GM21515 (cell line): ENCODE results near the gene GRIK4.

ENCODE experiments used
- ATAC-seq: cut with Tn5 transposase; IDR thresholded peaks from one replicate; pipeline ENCODE4 v1.9.1; 2021; ENCODE audit not compliant: unreplicated experiment

GRIK4 gene

DNA sequence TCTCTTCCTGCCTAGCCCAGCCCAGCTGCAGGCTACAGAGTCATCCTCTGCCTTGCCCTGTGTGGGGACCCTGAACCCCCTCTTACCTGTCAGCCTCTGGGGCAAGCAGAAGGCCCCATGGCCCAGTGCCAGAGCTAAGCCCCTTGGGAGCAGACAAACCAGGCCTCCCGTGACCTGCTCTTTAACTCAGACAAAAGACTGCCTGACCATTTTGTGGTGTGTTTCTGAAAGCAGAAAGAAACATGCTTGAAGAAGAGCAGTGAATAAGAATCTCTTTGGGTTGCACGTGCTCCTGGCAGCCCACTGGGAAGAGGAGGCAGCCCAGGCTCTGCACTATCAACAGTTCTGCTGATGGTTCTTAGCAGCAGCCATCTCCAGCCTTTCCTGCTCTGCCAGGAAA lies 118.6 kb downstream of the GRIK4 start:
- ATAC-seq = no peak

DNA sequence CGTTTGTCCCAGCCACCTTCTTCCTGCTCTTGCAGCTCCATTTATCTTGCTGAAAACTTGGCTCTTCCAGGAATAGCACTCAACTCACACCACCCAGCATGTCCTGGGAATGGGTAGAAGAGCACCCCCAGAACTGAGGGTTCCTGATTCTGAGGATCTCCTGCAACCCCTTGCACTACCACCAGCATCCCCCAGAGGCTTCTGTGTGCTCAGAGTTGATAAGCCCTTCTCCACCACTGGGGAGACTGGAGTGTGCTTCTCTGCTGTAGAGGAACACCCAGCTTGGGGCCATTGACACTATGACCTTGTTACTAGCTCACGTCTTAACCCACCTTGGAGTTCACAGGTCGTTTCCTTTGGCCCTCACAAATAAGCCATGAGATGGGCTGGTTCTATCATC lies 121.0 kb downstream of the GRIK4 start:
- no peak for ATAC-seq

DNA sequence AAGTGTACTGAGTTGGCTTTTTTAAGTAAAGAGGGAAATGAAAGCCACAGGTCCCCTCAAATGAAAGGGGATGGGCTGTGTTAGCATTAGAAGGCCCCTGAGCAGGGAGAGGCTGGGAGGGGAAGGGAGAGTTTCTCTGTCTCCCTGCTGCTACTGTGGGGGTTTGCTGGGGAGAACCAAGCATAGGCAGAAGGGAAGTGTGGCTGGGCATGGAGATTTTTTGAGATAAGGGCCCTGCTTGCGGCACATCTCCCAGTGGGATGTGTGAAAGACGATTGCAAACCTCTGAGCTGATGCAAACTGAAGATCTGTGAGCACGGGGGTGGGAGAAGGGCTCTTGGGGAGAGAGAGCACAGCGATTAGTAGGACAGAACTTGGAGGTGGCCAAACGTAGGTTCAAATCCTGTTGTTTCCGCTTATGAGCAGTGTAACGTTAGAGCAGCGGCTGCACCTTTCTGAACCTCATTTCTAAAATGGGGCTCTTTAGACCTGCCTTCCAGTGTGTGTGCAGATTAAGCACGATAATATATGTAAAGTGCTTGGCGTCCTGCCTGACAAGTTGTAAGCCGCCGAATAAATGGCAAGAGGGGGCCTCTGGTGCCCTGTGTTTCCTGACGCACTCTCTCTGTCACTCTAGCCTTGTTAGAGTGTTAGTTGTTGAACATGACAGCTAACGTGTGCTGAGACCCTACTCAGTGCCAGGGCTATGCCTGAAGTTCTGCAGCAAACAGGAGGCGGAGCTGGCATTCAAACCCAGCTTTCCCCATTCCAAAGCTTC lies 122.3 kb downstream of the GRIK4 start:
- ATAC-seq = no peak

DNA sequence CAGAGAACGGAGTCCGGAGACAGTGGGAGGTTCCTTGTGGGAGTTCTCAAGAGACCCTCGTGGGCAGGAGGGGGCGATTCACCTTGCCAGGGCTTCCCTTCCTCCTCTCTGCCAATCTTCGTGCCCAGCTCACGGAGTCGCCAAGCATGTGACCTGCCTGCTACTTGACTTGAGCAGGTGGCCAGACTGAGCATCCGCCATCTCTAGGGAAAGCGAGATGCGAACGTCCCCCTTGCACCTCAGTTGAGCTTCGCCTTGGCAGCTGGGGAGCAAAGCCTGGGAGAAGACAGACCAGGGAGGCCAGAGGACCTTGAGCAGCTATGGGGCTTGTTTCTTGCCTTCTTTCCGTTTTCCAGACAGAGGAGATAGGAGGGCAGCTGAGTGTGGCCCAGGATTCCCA lies 123.2 kb downstream of the GRIK4 start:
- no peak for ATAC-seq

DNA sequence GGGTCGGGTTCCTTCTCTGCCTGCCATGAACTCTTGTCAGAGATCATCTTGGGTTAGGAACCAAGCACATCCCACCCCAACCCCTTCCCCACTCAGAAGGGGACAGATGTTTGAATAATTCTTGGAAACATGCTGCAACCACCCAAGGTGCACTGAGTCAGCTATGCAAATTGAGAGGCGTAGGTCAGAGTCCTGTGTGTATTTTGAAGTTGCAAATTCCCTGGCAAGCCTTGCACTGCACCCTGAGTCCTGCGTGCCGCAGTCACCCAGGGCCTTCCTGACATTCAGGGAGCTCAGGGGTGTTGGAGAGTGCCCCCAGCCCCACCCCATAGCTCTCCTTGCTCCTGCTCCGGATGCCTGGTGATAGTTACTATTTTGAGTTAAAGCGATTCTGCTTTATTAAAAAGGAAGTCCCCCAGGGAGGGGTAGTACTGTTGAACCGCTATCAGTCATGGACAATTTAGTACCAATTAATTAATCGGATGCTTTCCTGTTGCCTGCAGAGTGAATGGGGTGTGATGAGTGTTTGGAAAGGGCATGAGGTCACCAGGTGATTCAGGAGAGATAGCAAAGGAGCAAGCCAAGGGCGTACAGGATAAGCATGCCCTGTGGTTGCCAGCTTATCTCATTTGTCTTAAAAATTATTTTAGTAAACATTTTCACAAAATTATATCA lies 123.7 kb downstream of the GRIK4 start:
- ATAC-seq = no peak

DNA sequence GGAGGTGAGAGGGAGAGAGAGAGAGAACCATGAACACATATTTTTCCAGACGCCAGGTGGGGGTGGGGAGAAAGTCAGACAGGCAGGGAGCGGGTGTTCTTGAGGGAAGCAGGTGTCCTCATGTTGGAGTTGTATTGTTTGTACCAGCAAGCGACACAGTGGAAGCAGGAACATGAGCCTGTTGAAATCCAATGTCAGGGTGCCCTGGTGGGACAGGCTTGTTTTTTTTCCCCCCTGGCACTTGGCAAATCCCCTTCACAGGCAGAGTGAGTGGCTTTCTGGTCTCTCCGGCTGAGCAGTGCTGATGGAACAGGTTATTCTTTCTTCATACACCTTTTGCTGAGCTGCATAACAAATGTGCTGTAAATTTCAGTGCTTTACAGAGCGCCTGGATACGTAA lies 125.6 kb downstream of the GRIK4 start:
- no peak for ATAC-seq

DNA sequence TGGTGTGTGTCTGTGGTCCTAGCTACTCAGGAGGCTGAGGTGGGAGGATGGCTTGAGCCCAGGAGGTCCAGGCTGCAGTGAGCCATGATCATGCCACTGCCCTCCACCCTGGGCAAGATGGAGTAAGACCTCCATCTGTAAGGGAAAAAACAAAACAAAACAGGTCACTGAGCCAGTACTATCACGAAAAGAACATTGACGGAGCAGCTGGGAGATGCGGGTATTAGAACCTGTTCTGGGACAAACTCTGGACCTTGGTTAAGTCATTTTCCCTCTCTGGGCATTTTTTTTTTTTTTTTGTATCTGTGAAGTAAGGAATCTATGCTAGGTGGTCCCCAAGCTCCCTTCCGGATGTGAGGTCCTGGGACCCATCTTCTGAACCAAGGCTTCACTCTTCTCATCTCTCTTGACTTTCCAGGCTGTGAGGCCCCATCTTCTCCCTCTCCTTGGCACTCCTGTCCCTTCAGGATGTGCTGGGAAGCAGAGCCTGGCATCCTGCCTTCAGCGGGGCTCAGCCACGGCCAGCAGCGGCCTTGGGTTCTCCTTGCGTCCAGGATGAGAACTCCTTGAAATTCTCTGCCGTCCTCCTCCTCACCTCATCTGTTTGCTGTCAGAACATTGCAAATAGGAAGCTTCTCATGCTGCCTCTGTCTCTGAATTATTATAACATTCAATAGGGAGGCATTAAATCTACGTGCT lies 130.8 kb downstream of the GRIK4 start:
- no peak for ATAC-seq

DNA sequence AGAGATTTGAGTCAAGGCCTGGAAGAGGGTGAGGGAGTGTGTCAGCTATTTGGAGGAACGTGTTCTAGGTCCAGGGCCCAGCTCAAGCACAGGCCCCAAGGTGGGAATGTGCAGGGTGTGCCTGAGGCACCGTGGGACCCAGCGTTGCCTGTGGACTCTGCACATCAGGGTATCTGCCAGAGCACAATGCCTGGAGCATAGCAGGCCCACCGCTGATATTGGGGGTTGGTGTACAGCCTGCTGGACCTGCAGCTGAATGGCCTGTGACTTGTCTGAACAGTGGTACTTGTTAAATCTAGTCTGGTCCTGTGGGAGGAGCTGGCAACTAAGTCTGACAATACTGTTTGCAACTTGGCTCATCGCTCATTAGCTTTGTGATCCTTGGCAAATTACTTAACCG lies 131.7 kb downstream of the GRIK4 start:
- ATAC-seq = no peak

DNA sequence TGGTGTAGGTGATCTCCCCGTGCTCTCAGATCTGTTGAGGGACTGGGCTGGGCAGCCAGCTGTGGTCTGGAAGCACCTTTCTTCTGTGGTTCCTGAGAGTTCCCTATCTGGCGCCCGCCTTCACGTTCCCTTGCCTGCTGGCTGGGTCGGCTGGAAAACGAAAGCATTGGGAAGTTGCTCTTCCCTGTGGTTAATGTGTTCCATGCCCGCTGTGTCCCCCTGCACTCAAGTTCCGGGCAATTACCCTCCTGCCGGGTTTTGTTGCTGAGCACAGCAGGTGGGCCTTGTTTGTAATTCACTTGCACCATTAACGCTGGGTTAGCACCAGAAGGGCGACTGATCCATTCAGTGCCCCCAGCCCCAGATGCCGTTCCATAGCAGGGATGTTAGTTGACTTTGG lies 134.1 kb downstream of the GRIK4 start:
- ATAC-seq = no peak

DNA sequence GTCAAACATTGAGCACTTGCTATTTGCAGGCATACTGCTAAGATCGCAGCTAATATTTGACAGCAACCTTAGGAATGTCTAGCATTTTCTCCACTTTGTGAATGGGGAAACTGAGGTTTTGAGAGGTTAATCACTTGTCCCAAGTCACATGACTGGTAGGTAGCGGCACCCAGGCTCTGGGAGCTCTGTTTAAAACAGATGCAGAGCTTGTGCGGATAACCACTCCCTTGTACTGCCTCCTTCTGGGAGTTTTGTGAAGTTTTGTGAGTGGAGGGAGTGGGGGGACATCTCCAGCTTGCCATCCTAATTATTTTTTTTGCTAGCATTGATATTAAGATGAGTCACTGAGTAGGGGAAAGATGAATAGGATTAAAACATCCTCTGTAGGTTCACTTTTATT lies 134.7 kb downstream of the GRIK4 start:
- no peak for ATAC-seq

DNA sequence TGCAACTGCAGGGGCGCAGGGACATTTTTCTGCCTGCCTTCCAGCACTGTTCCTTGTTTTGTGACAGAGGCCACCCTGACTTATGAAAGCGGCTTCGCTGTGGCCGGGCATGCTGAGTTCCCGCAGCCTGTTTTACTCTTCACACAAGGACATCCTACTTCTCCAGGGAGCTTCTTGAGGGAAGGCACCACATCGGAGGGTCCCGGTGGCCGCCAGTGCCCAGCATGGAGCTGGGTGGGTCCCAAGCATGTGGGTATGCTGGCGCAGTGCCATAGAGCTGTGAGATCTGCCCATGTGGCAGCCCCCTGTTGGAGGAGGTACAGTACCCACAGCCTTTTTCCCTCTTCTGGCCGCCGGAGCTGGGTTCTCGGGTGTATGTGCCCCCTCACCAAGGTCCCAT lies 136.1 kb downstream of the GRIK4 start:
- no peak for ATAC-seq

DNA sequence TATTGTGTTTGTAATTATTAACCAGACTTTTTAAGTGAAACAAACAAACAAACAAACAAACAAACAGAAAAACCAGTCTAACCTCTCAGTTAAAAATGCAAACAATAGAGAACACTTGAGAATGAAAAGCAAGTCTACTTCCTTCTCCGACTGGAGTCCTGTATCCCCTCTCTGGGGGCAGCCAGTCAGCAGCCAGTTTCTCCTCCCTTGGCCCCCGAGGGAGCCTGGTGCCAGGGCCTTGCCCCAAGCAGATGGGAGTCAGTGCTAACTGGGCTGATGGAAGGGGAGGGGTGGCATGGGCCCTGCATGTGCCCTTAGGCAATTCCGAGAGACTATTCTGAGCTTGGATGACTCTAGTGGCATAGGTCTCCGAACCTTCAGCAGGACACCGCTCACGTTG lies 137.2 kb downstream of the GRIK4 start:
- ATAC-seq = no peak

DNA sequence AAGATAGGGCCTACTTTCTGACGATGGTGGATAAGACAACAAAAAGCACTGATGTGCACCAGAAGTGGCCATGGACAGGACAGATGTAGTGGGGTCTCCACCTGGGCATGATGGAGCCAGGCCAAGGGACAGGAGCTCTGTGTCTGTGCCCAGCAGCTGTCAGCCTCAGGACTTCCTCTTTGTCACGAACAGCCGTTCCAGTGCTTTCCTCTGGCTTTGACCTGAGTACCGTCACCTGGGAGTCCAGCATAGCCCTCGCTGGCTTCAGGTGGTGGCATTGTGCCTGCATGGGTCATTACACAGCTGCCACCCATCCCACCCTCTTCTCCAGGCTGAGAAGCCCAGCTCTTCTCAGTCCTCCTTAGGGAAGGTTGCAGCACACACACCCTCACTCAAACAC lies 137.8 kb downstream of the GRIK4 start:
- ATAC-seq = no peak

DNA sequence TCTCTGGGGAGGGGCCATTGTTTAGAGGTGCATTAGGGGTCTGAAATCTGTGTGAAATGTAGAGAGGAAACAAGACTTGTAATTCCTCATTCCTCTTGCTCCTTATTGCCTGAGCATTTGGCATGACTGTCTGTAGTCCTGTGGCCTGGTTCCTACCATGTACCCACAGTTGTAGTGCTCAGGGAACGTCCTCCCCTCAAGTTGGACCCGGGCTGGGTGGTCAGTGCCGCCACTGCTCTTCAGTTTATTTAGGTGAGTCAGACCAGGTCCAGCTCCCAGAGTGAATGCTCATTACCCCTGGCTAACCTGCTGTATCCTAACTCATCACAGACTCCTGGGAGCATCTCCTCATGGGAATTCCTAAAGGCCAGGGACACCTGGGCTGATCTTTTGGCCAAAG lies 139.8 kb downstream of the GRIK4 start:
- no peak for ATAC-seq

DNA sequence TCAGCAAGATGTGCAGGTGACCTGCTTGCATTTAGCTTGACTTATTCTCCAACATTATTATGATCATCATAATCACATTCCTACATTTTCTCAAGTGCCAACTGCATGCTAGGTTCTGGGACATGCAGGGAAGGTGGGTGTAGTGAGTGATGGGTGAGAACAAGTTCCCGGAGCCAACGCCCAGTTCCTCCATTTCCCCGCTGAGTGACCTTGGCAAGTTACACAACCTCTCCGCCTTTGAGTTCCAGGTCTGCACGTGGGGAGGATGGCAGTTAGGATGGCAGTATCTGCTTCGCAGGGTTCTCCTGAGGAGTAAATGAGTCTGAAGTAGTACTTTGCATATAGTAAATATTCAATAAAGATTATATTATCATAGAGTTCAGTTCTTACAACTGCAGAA lies 140.3 kb downstream of the GRIK4 start:
- ATAC-seq = no peak

DNA sequence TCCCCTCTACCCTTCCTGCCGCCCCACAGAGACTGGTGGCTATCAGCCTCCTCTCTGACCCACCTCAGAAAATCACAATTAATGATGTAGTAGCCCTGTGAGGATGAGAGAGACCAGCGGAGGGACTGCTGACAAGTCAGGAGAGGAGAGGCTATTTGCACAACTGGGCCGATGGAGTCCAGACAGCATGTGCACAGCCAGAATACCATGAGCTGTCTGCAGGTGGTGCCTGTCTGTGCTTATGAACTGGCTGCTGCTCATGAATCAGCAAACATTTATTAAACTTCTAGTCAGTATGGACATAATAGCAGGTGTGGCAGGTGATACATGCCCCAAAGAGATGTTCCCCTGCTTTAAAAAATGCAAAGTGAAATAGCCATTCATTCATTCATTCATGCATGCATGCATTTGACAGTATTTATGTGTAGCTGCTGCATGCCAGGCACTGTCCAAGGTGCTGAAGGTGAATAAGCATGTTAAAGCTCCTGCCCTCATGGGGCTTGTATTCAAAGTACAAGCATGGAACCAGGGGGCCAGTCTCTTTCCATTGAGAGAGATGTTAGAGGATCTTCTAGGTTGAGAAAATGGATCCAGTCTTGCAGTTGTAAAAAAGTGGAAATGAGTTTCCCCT lies 141.3 kb downstream of the GRIK4 start:
- no peak for ATAC-seq

DNA sequence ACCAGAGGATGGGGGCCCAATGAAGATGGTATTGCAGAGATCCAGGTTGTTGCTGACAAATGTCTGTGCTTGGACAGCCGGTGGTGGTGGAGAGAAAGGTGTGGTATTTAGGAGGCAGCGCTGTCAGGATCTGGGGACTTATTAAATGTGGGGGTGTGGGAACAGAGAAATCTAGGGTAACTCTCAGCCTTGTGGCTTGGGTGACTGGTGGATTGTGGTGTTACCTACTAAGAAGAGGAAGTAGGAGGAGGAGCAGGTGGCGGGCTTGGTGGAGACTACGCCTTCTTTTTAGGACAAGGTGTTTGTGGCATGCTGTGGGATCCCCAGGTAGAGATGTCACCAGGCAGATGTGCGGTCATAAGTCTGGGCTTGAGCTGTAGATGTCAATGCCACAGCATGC lies 144.0 kb downstream of the GRIK4 start:
- ATAC-seq = no peak

DNA sequence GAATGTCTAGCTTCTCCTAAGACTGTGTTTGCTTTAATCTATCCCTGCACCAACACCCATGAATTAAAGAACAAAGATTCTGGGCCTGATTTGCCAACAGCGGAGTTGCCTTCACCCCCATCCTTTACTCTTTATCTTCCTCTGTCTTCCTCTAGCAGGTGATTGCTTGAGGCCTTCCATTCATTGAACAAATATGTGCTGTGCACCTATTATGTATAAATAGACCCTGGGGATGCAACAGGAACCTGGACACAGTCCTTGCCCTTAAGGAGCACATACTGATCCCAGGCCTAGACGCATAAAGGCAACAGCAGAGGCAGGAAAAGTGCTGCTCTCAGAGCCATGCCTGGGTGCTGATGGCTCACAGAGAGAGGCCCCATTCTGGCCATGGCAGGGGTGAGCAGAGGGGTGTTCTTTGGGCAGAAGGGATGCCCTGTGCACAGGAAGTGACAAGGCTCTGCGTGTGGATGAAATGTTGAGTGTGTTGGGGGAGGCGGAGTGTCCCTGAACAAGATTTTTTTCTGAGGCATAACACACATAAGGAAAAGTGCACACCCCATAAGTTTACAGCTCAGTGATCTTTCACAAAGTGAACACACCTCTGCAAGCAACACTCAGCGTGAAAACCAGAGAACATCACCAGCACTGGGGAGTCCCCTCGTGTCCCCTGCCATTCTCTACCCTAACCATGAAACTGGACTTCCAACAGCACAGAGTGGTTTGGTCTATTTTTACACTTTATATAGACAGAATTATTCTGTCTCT lies 145.9 kb downstream of the GRIK4 start:
- peak; percentile 48 for ATAC-seq

DNA sequence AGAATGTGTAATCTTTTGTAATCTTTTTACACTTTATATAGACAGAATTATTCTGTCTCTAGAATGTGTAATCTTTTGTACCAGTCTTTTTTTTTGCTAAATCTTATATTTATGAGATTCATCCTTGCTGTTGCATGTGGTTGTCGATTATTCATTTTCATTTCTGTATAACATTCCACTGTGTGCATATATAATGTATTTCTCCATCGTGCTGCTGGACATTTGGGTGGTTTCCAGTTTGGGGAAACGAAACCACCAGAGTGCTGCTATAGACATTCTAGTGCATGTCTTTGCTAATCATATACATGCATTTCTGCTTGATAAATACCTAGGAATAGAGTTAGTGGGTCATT lies 146.5 kb downstream of the GRIK4 start:
- no peak for ATAC-seq

DNA sequence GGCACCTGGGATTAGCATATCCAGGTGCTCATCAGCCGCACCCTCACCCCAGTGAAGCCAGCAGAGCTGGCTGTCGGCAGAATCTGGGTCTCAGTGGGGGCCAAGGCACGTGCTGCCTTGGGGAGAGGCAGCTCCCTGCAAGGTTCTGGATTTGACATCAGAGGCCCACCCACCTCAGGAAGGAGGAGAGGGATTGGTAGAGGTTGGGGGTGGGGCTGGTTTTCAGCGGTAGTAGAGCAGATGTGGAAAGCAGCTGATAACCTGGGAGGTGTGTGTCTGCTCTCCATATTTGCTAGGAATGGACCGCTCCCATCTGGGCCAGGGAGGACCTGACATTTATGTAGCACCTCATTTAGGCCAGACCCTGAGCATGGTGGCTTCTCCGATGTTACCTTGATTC lies 147.5 kb downstream of the GRIK4 start:
- no peak for ATAC-seq

DNA sequence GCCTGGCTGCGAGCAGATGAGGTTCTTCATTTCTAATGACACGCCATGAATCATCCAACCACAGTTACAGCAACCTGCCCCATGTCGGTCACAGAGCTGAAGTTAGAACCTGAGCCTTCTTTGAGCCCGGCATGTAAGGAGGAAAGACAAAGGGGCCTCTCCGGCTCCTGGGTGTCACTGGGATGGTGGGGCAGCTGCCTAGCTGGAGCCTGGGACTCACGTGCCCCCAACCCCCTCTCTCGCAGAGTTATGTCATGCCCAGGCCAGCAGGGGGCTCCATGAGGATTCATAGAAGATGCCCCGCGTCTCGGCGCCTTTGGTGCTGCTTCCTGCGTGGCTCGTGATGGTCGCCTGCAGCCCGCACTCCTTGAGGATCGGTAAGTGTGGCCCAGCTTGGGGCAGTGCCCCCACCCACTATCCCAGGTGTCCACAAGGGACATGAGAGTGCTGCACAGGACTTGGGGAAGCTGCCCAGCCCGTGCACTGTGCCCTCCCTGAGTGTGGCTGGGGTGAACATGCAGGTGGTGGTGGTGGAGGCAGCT lies 148.5 kb downstream of the GRIK4 start:
- ATAC-seq = no peak
